ENCODE data around the gene ADCY2. TPM values are rescaled to one million over a fixed set of nuclear protein-coding genes. Genes with fewer than 3 reads are reported as not detected.
A peak's percentile ranks its signal among the peaks of the same experiment; 100 is the strongest.

The ADCY2 gene
- total and polyA plus RNA-seq, 2 of the 13 experiments (the other 11 are each of a cell fraction or from before 2014, with no cell fraction given): not detected

GRCh38 chr5:7868773-7869473 lies 473.0 kb downstream of the ADCY2 start, which contains the start of the genes FASTKD3 and MTRR (continued):
- no peak for TF ChIP-seq ZNF512 (CRISPR knock-in tag; IDR thresholded peaks at IDR 0.05)
- TF ChIP-seq ZNF788 (CRISPR knock-in tag; IDR thresholded peaks at IDR 0.05; ENCODE audit: borderline replicate concordance): peak; percentile 74; the same call in 1 of the 2 replicates
- TF ChIP-seq PAF1 (CRISPR knock-in tag; IDR thresholded peaks at IDR 0.05): no peak
- peak; percentile 9; the same call in 1 of the 2 replicates for TF ChIP-seq HCFC1 (IDR thresholded peaks at IDR 0.05; ENCODE audit: low read depth, low read length)
- no peak for TF ChIP-seq AKAP8 (CRISPR knock-in tag; IDR thresholded peaks at IDR 0.05)
- 0 out of 2 replicates have a peak, but pooled peaks have one; percentile 56 for TF ChIP-seq ZNF451 (CRISPR knock-in tag; IDR thresholded peaks at IDR 0.05)
- no peak; the same call in 1 of the 2 replicates for TF ChIP-seq TFDP2 (CRISPR knock-in tag; IDR thresholded peaks at IDR 0.05)
- TF ChIP-seq RFX3 (CRISPR knock-in tag; IDR thresholded peaks at IDR 0.05): no peak
- TF ChIP-seq ATF7 (IDR thresholded peaks at IDR 0.05): no peak
- 0 out of 2 replicates have a peak, but pooled peaks have one; percentile 21 for TF ChIP-seq ATF7 (CRISPR knock-in tag; IDR thresholded peaks at IDR 0.05)
- TF ChIP-seq SP4 (CRISPR knock-in tag; IDR thresholded peaks at IDR 0.05): peak; percentile 65; the same call in 1 of the 2 replicates
- peak; percentile 21; the same call in 1 of the 2 replicates for TF ChIP-seq KDM3A (CRISPR knock-in tag; IDR thresholded peaks at IDR 0.05; ENCODE audit: low read depth)
- TF ChIP-seq ZFP36L1 (CRISPR knock-in tag; IDR thresholded peaks at IDR 0.05): no peak
- TF ChIP-seq HNRNPLL (IDR thresholded peaks at IDR 0.05; ENCODE audit: low read depth, low read length, poor library complexity, severe bottlenecking): peak; percentile 91
- TF ChIP-seq ZNF670 (CRISPR knock-in tag; IDR thresholded peaks at IDR 0.05; ENCODE audit: borderline replicate concordance): peak; percentile 76; the same call in 1 of the 2 replicates
- TF ChIP-seq ZNF558 (CRISPR knock-in tag; IDR thresholded peaks at IDR 0.05; ENCODE audit: borderline replicate concordance): no peak; the same call in 1 of the 2 replicates
- peak; percentile 59; the same call in 1 of the 2 replicates for TF ChIP-seq DRAP1 (CRISPR knock-in tag; IDR thresholded peaks at IDR 0.05)
- peak; percentile 81; the same call in 1 of the 2 replicates for TF ChIP-seq UBTF (CRISPR knock-in tag; IDR thresholded peaks at IDR 0.05)
- TF ChIP-seq RAD21 (CRISPR knock-in tag; IDR thresholded peaks at IDR 0.05): peak; percentile 46; the same call in 1 of the 2 replicates
- no peak for TF ChIP-seq TFDP1 (CRISPR knock-in tag; IDR thresholded peaks at IDR 0.05; ENCODE audit: borderline replicate concordance)
- TF ChIP-seq PHF21A (CRISPR knock-in tag; IDR thresholded peaks at IDR 0.05): peak; percentile 25; the same call in 1 of the 2 replicates
- TF ChIP-seq BATF2 (CRISPR knock-in tag; IDR thresholded peaks at IDR 0.05): no peak
